Measurements from ENCODE around the gene ST7.

DNA sequence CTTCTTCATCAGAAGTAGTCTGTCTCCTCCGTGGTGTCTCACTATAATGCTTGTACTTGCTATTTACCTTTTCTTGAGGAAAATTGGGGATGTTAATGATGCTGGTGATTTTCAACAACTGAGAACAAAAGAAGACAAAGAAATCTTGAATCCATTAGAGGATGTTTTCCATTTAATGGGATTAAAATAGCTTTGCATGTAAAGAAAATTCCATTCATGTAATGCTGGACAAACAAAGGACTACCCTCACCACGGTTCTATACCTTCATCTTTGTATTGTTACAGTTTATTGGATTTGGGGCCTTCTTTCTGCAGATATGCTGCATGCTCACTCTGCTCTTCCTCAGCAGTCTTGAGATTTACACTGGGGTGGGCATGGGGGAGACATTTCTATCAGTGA lies 241.1 kb downstream of the ST7 start:
- TF ChIP-seq TARDBP (IDR thresholded peaks at IDR 0.05) (no peak), NFRKB (IDR thresholded peaks at IDR 0.05) (no peak), L3MBTL2 (conservative IDR thresholded peaks at IDR 0.05) (no peak), FOXK2 (IDR thresholded peaks at IDR 0.05) (no peak), FOXA1 (IDR thresholded peaks at IDR 0.05) (no peak), FOXM1 (IDR thresholded peaks at IDR 0.05; ENCODE audit: borderline replicate concordance) (no peak), ARNT (IDR thresholded peaks at IDR 0.05) (no peak), ZNF384 (IDR thresholded peaks at IDR 0.05) (no peak), BHLHE40 (IDR thresholded peaks at IDR 0.05; ENCODE audit: borderline replicate concordance) (no peak), SUZ12 (IDR thresholded peaks at IDR 0.05) (no peak)
- TF ChIP-seq, protein P1, sequence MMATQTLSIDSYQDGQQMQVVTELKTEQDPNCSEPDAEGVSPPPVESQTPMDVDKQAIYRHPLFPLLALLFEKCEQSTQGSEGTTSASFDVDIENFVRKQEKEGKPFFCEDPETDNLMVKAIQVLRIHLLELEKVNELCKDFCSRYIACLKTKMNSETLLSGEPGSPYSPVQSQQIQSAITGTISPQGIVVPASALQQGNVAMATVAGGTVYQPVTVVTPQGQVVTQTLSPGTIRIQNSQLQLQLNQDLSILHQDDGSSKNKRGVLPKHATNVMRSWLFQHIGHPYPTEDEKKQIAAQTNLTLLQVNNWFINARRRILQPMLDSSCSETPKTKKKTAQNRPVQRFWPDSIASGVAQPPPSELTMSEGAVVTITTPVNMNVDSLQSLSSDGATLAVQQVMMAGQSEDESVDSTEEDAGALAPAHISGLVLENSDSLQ (IDR thresholded peaks at IDR 0.05) = no peak

All from HEK293T (cell line).